ENCODE data around the gene UBE3D.
"Not testable (repeated sequence)": the region's sequence is repeated elsewhere in the genome, so short reads cannot be mapped to it uniquely, and the experiment has no call there.

Gene UBE3D

GRCh38 chr6:82971877-82972460 lies 93.7 kb downstream of the UBE3D start:
- DNase-seq: no peak

- DNase-seq: no peak
Observed at GRCh38 chr6:82970839-82971238, 94.8 kb downstream of the UBE3D start.

GRCh38 chr6:82968708-82969107 lies 96.9 kb downstream of the UBE3D start:
- no peak for DNase-seq

- no peak for DNase-seq
Observed at GRCh38 chr6:82963191-82963925, 102.3 kb downstream of the UBE3D start.

DNA sequence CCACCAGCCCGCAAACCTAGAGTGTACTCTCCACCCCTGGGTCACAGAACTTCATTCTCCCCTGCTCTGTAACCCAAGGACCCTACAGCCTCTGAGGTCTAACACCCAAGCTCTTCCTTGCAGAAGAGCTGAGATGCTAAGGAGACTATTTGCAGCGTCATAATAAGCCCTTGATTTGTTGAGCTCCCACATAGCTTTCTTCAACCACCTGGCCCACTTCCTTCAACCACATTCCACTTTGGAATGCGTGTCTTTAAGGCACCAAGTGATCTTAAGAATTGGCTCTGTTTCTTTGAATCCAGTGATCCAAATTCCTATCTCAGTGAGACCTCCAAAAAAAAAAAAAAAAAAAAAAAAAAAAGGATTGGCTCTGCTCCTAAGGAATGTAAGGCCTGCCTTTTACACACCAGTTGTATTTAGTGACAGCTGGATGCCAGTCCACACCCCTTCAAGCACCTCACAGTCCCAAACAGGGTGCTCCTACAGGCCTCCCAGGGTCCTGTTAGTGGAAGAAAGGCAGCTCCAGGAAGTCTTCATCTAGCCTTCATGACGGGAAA lies 106.2 kb downstream of the UBE3D start:
- DNase-seq: no peak

- no peak for DNase-seq
Observed at GRCh38 chr6:82958551-82958950, 107.1 kb downstream of the UBE3D start.

- DNase-seq: no peak
Observed at GRCh38 chr6:82957868-82958245, 107.8 kb downstream of the UBE3D start.

- no peak for DNase-seq
Observed at GRCh38 chr6:82957171-82957867, 108.3 kb downstream of the UBE3D start.

DNA sequence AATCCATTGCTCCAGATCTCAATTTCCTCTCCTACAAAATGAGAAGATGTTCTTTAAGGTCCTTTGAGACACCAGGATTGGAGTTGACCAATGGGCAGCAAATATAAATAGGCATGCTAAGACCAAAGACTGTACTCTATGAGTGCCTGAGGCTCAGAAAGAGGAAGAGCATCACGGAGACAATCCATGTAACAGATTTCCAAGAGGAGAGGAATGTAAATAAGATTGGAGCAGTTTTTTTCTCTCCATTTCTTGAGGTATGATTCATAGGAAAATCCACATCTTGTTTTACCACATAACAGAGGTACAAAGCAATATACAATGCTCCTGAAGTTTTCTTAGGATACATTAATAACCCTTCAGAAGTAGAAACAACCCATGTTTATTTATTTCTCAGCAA lies 109.8 kb downstream of the UBE3D start:
- no peak for DNase-seq

DNA sequence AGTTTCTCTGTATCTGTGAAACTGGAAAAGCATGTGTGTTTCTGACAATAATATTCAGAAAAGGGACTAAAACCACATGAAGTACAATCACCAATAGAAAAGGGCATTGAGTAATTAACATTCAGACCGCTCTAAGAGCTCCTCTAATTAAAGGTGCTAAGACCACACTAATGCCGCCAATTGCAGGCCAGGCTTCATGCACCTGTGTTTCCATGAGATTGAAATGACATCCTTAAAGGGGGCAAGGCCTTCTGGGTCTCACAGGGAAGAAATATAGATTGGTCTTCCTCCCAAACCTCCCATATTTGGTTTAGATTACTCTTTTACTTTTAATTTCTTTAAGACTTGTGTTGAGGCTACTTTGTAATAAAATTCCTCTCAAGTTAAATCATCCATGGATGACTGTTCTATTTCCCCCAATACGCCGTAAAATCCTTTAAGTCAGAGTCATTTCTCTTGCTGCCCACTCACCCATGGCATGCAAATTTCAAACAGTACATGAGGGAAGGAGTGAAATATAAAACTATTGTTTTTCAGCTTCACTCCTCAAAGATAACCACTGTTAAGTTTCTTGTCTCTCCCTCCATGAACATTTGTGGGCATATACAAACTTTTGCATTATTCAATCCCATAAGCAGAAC lies 110.6 kb downstream of the UBE3D start:
- DNase-seq: no peak

GRCh38 chr6:82954356-82954755 lies 111.3 kb downstream of the UBE3D start:
- DNase-seq: no peak

DNA sequence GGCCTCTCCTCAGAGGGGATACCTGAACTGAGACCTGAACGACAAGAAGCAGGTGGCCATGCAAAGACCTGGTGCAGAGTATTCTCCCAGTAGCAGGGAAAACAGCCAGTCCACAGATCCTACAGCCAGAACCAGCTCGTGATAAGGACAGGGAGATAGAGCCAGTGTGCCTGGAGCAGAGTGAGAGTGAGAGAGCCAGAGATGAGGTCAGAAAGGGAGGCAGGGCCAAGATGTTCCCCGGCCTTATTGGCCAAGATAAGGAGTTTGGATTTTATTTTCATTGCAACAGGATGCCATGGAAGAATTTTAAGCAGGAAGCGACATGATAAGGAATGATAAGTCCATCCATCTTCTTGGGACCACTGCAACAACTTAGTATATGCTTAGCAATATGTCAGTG lies 111.8 kb downstream of the UBE3D start:
- no peak for DNase-seq

DNA sequence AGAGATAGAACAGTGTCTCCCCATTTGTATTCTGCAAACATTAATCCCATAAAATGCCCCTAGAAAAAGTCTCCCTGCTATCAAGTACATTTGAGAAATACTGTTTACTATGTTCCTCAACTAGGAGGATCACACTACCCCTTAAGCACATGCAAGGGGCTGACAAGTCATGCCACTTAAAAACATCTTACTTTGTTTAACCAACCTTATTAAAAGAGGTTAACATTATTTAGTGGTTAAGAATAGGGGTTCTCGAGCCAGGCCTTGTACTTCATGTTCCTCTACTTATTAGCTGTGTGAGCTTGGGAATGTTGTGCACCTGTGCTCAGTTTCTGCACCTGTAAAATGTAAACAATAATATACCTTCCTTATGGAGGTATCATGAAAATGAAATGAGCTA lies 113.7 kb downstream of the UBE3D start:
- DNase-seq: no peak

- DNase-seq: no peak
Observed at GRCh38 chr6:82951389-82951788, 114.3 kb downstream of the UBE3D start.

- not testable (repeated sequence) for DNase-seq
Observed at GRCh38 chr6:82930915-82931314, 134.7 kb downstream of the UBE3D start.

DNA sequence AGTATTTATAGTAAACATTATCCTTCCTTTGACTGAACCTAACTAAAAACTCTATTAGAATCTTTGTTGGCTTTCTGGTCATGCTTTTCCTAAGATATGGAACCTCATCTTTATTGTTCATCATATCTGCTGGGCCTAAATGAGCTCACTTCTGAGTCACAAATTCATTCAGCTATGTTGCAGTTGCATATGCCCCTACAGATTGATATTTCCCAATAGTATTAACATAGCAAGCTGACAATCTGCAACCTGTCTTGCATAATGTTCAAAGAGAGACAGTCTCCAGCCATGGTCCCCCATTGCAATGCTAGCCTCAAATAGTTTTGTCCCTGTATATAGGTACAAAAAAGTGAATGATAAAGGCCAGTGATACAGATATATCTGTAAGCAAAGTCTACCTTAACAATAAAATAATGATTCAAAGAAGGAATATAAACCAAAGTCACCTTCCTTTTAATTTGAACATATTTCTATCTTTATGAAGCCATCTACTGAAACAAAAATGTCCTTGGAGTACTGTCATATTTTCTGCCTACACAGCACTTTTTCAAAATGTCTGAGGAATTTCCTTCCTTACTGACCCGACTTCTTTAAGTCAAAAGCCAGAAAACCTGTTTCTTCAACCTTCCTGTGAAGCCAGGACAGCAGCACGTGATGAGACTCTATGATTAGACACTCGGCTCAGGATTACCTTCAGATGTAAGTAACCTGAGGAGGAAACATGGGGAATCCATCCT lies 140.7 kb downstream of the UBE3D start:
- no peak for DNase-seq

GRCh38 chr6:82921258-82921657 lies 144.4 kb downstream of the UBE3D start:
- DNase-seq: no peak

DNA sequence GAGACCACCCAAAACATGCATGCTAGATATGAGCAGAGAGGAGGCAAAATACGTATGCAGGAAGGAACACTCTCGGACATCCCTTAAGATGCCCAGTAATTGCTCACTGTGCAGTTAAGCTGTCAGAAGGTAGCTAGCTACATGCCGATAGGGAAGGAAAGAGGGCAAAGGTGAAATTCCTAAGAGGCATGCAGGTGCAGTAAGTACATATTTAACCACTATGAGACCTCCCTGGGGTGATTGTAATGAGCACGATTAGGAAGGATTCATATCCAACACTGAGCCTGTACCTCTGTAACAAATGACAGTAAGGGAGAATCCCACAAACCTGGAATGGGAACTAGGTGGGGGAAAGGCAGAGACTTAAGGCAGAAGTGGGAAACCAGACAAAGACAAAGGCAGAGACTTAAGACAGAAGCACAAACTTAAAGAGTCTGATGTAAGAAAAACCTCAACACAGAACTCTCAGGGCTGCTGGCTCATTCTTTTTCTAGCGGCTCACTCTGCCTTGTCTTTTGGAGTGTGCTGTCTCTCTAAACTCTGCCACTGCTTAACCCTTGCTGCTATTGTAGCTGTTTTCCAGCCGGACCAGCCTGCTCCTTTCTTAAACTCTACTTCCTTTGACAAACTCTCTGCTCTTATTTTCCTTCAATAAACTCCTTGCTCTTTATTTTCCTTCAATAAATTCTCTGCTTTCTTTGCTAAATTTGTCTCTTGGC lies 148.1 kb downstream of the UBE3D start:
- no peak for DNase-seq

- no peak for DNase-seq
Observed at GRCh38 chr6:82915666-82916065, 150.0 kb downstream of the UBE3D start.

DNA sequence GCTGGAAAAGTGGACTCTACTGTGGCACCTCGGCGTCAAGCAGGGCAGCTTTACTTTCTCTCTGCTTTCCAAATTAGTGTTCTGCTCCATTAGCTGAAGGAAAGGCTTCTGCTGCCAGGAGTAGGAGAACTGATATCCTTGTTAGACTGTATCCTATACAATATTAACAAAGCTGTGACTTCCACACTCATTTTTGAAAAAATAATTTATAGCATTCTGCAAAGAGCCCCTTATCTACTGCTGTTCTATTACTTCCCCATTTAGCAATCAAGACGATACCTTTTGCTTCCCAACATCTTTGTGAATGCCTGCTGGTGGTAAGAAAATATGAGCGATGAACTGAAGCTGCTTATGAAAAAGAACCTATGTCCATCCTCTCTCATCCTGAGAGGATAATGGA lies 151.1 kb downstream of the UBE3D start:
- no peak for DNase-seq

- DNase-seq: no peak
Observed at GRCh38 chr6:82910820-82911219, 154.8 kb downstream of the UBE3D start.

- no peak for DNase-seq
Observed at GRCh38 chr6:82910395-82910794, 155.2 kb downstream of the UBE3D start.
